GM23338 (cell line): ENCODE data around the gene WDR27. TPM values are rescaled to one million over a fixed set of nuclear protein-coding genes. Genes with fewer than 3 reads are reported as not detected.

Source experiments
- ATAC-seq: fragments of 200-7000 bp; cut with Tn5 transposase; 3 replicates; pipeline ENCODE4 v1.9.1; 2020
- DNase-seq: peaks from one replicate; pipeline ENCODE4 v3.0.0-alpha.2; 2015; ENCODE audit warnings: low spot score
- H2AFZ ChIP-seq: fragments of 200-600 bp; sonication (generic); 2 replicates; pipeline ENCODE4 v1.8.0; 2016; ENCODE audit warnings: antibody characterized with exemption, mild to moderate bottlenecking, moderate library complexity
- H3F3A ChIP-seq: fragments of 200-600 bp; sonication (generic); replicated peaks from 2 replicates; pipeline ENCODE4 v1.8.0; 2017; ENCODE audit warnings: antibody characterized with exemption, mixed run types, low read depth
- H3K27ac ChIP-seq: fragments of 200-600 bp; sonication (generic); 2 replicates; pipeline ENCODE4 v1.6.1; 2016; ENCODE audit warnings: low read depth
- H3K27me3 ChIP-seq: fragments of 200-600 bp; sonication (generic); 2 replicates; pipeline ENCODE4 v1.8.0; 2016; ENCODE audit warnings: mild to moderate bottlenecking, mixed run types, moderate library complexity; ENCODE audit not compliant: insufficient read depth
- H3K36me3 ChIP-seq: fragments of 200-600 bp; sonication (generic); 2 replicates; pipeline ENCODE4 v1.8.0; 2016; ENCODE audit warnings: mild to moderate bottlenecking; ENCODE audit not compliant: insufficient read depth
- H3K4me1 ChIP-seq: fragments of 200-600 bp; sonication (generic); 2 replicates; pipeline ENCODE4 v1.8.0; 2016; ENCODE audit warnings: mild to moderate bottlenecking, moderate library complexity; ENCODE audit not compliant: insufficient read depth
- H3K4me2 ChIP-seq: fragments of 200-600 bp; sonication (generic); 2 replicates; pipeline ENCODE4 v1.7.1; 2017; ENCODE audit warnings: mixed run types
- H3K4me3 ChIP-seq: fragments of 200-600 bp; sonication (generic); 2 replicates; pipeline ENCODE4 v1.6.1; 2016; ENCODE audit warnings: mixed run types
- H3K79me2 ChIP-seq: fragments of 200-600 bp; sonication (generic); replicated peaks from 2 replicates; pipeline ENCODE4 v1.8.0; 2017; ENCODE audit warnings: mild to moderate bottlenecking; ENCODE audit not compliant: insufficient read depth
- H3K9me2 ChIP-seq: fragments of 200-600 bp; sonication (generic); 2 replicates; pipeline ENCODE4 v1.8.0; 2017; ENCODE audit not compliant: insufficient read depth
- H4K20me1 ChIP-seq: fragments of 200-600 bp; sonication (generic); replicated peaks from 2 replicates; pipeline ENCODE4 v1.8.0; 2017; ENCODE audit warnings: mild to moderate bottlenecking; ENCODE audit not compliant: insufficient read depth
- H3K27ac Mint-ChIP-seq: 2 replicates; pipeline ENCODE4 v1.8.0; 2020; ENCODE audit warnings: inconsistent platforms, mild to moderate bottlenecking, moderate library complexity, mixed read lengths
- H3K27me3 Mint-ChIP-seq: 3 replicates; pipeline ENCODE4 v1.8.0; 2022; ENCODE audit warnings: low read depth, mild to moderate bottlenecking, moderate library complexity, mixed read lengths, inconsistent platforms; ENCODE audit not compliant: insufficient read depth, poor library complexity
- H3K36me3 Mint-ChIP-seq: 3 replicates; pipeline ENCODE4 v1.8.0; 2021; ENCODE audit warnings: low read depth, mild to moderate bottlenecking, inconsistent platforms, moderate library complexity, mixed read lengths
- H3K4me1 Mint-ChIP-seq: 3 replicates; pipeline ENCODE4 v1.8.0; 2020; ENCODE audit warnings: mild to moderate bottlenecking, inconsistent platforms, mixed read lengths
- H3K4me3 Mint-ChIP-seq: 3 replicates; pipeline ENCODE4 v1.8.0; 2021; ENCODE audit warnings: moderate library complexity, mild to moderate bottlenecking, inconsistent platforms, mixed read lengths
- H3K9me3 Mint-ChIP-seq: 3 replicates; pipeline ENCODE4 v1.8.0; 2020; ENCODE audit warnings: moderate library complexity, mild to moderate bottlenecking, inconsistent platforms, mixed read lengths
- CREB1 ChIP-seq: fragments of 250-450 bp; sonication (Bioruptor Pico); IDR thresholded peaks from 2 replicates; pipeline ENCODE4 v1.5.0; 2020; ENCODE audit warnings: low read depth, mild to moderate bottlenecking, moderate library complexity
- EZH2 ChIP-seq: fragments of 200-600 bp; sonication (generic); IDR thresholded peaks from one replicate; pipeline ENCODE4 v1.8.0; 2017; ENCODE audit warnings: antibody characterized with exemption, mild to moderate bottlenecking, low read depth; ENCODE audit not compliant: unreplicated experiment
- EZH2phosphoT487 ChIP-seq: fragments of 200-600 bp; sonication (generic); IDR thresholded peaks from one replicate; pipeline ENCODE4 v1.8.1; 2018; ENCODE audit warnings: antibody characterized with exemption; ENCODE audit not compliant: unreplicated experiment
- JUNB ChIP-seq: IDR thresholded peaks from one replicate; pipeline ENCODE4 v1.6.1; 2016; ENCODE audit warnings: antibody characterized with exemption; ENCODE audit not compliant: unreplicated experiment
- NANOG ChIP-seq: IDR thresholded peaks from 2 replicates; pipeline ENCODE4 v1.6.1; 2016; ENCODE audit warnings: antibody characterized with exemption, borderline replicate concordance
- POLR2AphosphoS5 ChIP-seq: IDR thresholded peaks from 2 replicates; pipeline ENCODE4 v1.6.1; 2016; ENCODE audit warnings: antibody characterized with exemption, low read depth
- REST ChIP-seq: IDR thresholded peaks from one replicate; pipeline ENCODE4 v1.6.1; 2018; ENCODE audit warnings: antibody characterized with exemption; ENCODE audit not compliant: unreplicated experiment
- ZNF114 ChIP-seq: fragments of 250-450 bp; sonication (Bioruptor Pico); IDR thresholded peaks from 2 replicates; pipeline ENCODE4 v1.5.0; 2020; ENCODE audit warnings: mild to moderate bottlenecking, moderate library complexity
- ZNF331 ChIP-seq: fragments of 250-450 bp; sonication (Bioruptor Pico); IDR thresholded peaks from 2 replicates; pipeline ENCODE4 v1.5.0; 2020; ENCODE audit warnings: low read depth, mild to moderate bottlenecking, moderate library complexity
- polyA plus RNA-seq: library from polyadenylated mRNA; unstranded; fragments of >200 nt; fragmentation: Nextera tagmentation; extraction: Ambion mirVana; gene quantifications from 2 replicates; pipeline ENCODE4 v1.2.1, GENCODE V29; 2016
- total RNA-seq: library from RNA; depleted of rRNA; stranded (reverse); fragments of >200 nt; shearing (Covaris generic); gene quantifications from 2 replicates; pipeline ENCODE4 v1.2.3, GENCODE V29; 2014
- TF ChIP-seq, protein P1 (sequence below): IDR thresholded peaks from 2 replicates; pipeline ENCODE4 v1.6.1; 2016; ENCODE audit warnings: antibody characterized with exemption
- TF ChIP-seq, protein P2 (sequence below): fragments of 250-450 bp; sonication (Bioruptor Pico); IDR thresholded peaks from 2 replicates; pipeline ENCODE4 v1.5.0; 2020; ENCODE audit warnings: mild to moderate bottlenecking, moderate library complexity

The WDR27 gene
- total and polyA plus RNA-seq, 2 experiments from 2014 or later: 55.3 to 80.4 TPM

DNA sequence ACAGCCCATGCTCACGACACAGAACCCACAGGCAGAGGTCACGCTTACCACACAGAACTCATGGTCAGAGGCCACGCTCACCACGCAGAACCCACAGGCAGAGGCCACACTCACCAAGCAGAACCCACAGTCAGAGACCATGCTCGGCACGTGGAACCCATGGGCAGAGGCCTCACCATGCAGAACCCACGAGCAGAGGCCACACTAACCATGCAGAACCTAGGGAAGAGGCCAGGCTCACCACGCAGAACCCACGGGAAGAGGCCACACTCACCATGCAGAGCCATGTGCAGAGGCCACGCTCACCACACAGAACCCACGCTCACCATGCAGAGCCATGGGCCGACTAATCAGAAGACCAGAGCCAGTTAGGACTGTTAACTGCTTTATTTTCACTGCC lies 245.0 kb downstream of the WDR27 start (continued):
- TF ChIP-seq POLR2AphosphoS5: no peak
- no peak for TF ChIP-seq NANOG
- no peak for TF ChIP-seq ZNF114 (CRISPR knock-in tag)
- TF ChIP-seq JUNB: no peak
- TF ChIP-seq REST: no peak
- TF ChIP-seq, protein P1, sequence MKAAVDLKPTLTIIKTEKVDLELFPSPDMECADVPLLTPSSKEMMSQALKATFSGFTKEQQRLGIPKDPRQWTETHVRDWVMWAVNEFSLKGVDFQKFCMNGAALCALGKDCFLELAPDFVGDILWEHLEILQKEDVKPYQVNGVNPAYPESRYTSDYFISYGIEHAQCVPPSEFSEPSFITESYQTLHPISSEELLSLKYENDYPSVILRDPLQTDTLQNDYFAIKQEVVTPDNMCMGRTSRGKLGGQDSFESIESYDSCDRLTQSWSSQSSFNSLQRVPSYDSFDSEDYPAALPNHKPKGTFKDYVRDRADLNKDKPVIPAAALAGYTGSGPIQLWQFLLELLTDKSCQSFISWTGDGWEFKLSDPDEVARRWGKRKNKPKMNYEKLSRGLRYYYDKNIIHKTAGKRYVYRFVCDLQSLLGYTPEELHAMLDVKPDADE: no peak
- TF ChIP-seq ZNF331 (CRISPR knock-in tag): no peak
- TF ChIP-seq EZH2: no peak

DNA sequence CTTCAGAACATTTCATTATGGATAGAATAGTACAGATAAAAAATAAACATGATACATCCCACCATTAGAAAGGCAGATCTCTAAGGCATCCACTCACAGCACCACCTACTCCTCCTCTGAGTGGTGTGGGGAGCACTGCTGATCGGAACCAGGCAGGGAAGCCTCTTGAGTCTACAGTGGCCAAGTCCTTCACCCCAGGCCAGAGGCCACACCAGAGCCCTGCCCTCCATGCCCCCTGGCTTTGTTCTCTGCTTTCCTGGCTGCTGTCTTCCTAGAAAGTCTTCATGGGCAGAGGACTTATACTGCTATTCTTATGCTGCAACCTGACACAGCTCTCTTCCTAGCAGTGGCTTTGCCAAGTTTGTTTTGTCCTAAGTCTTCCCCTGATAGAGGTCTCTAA lies 246.4 kb downstream of the WDR27 start:
- Histone ChIP-seq H3F3A (no peaks in the 10 kb centered on the region), H3K4me2 (no peak overlapping the region), H3K4me1 (no peaks in the 10 kb centered on the region), H3K27me3 (no peaks in the 10 kb centered on the region), H4K20me1 (no peaks in the 10 kb centered on the region), H3K79me2 (no peaks in the 10 kb centered on the region; the same call in 1 of the 2 replicates), H3K36me3 (no peaks in the 10 kb centered on the region), H3K9me2 (no peaks in the 10 kb centered on the region; the same call in 1 of the 2 replicates), H3K27ac (no peak overlapping the region), H3K4me3 (no peak overlapping the region), H2AFZ (no peak overlapping the region)
- H3K27ac Mint-ChIP-seq: no peak overlapping the region
- ATAC-seq (no peak), DNase-seq (no peak)
- peaks cover 12% of the 10 kb centered on the region; the same call in 2 of the 3 replicates for H3K9me3 Mint-ChIP-seq
- H3K4me1 Mint-ChIP-seq: no peaks in the 10 kb centered on the region
- H3K4me3 Mint-ChIP-seq: no peak overlapping the region
- H3K27me3 Mint-ChIP-seq: no peaks in the 10 kb centered on the region
- H3K36me3 Mint-ChIP-seq: peaks cover 23% of the 10 kb centered on the region; the same call in 2 of the 3 replicates
- TF ChIP-seq EZH2phosphoT487 (no peak), NANOG (no peak), JUNB (no peak), POLR2AphosphoS5 (no peak), ZNF114 (CRISPR knock-in tag) (no peak), CREB1 (CRISPR knock-in tag) (no peak), ZNF331 (CRISPR knock-in tag) (no peak)
- TF ChIP-seq, protein P1: no peak
- TF ChIP-seq, protein P2, sequence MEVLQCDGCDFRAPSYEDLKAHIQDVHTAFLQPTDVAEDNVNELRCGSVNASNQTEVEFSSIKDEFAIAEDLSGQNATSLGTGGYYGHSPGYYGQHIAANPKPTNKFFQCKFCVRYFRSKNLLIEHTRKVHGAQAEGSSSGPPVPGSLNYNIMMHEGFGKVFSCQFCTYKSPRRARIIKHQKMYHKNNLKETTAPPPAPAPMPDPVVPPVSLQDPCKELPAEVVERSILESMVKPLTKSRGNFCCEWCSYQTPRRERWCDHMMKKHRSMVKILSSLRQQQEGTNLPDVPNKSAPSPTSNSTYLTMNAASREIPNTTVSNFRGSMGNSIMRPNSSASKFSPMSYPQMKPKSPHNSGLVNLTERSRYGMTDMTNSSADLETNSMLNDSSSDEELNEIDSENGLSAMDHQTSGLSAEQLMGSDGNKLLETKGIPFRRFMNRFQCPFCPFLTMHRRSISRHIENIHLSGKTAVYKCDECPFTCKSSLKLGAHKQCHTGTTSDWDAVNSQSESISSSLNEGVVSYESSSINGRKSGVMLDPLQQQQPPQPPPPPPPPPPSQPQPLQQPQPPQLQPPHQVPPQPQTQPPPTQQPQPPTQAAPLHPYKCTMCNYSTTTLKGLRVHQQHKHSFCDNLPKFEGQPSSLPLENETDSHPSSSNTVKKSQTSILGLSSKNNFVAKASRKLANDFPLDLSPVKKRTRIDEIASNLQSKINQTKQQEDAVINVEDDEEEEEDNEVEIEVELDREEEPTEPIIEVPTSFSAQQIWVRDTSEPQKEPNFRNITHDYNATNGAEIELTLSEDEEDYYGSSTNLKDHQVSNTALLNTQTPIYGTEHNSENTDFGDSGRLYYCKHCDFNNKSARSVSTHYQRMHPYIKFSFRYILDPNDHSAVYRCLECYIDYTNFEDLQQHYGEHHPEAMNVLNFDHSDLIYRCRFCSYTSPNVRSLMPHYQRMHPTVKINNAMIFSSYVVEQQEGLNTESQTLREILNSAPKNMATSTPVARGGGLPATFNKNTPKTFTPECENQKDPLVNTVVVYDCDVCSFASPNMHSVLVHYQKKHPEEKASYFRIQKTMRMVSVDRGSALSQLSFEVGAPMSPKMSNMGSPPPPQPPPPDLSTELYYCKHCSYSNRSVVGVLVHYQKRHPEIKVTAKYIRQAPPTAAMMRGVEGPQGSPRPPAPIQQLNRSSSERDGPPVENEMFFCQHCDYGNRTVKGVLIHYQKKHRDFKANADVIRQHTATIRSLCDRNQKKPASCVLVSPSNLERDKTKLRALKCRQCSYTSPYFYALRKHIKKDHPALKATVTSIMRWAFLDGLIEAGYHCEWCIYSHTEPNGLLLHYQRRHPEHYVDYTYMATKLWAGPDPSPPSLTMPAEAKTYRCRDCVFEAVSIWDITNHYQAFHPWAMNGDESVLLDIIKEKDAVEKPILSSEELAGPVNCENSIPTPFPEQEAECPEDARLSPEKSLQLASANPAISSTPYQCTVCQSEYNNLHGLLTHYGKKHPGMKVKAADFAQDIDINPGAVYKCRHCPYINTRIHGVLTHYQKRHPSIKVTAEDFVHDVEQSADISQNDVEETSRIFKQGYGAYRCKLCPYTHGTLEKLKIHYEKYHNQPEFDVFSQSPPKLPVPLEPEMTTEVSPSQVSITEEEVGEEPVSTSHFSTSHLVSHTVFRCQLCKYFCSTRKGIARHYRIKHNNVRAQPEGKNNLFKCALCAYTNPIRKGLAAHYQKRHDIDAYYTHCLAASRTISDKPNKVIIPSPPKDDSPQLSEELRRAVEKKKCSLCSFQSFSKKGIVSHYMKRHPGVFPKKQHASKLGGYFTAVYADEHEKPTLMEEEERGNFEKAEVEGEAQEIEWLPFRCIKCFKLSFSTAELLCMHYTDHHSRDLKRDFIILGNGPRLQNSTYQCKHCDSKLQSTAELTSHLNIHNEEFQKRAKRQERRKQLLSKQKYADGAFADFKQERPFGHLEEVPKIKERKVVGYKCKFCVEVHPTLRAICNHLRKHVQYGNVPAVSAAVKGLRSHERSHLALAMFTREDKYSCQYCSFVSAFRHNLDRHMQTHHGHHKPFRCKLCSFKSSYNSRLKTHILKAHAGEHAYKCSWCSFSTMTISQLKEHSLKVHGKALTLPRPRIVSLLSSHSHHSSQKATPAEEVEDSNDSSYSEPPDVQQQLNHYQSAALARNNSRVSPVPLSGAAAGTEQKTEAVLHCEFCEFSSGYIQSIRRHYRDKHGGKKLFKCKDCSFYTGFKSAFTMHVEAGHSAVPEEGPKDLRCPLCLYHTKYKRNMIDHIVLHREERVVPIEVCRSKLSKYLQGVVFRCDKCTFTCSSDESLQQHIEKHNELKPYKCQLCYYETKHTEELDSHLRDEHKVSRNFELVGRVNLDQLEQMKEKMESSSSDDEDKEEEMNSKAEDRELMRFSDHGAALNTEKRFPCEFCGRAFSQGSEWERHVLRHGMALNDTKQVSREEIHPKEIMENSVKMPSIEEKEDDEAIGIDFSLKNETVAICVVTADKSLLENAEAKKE (CRISPR knock-in tag): no peak
